NCI-H146 treated with DMSO at 0.1 percent for 48 hours (cell line): ENCODE data around the gene CDH16.

Experiments used
- DNase-seq: peaks from one replicate; lab custom pipeline; 2025; ENCODE audit not compliant: unreplicated experiment; lab: John Stamatoyannopoulos, UW

Gene CDH16

GRCh38 chr16:66911801-66912200 is 6.9 kb downstream of the CDH16 start:
- no peak for DNase-seq

DNA sequence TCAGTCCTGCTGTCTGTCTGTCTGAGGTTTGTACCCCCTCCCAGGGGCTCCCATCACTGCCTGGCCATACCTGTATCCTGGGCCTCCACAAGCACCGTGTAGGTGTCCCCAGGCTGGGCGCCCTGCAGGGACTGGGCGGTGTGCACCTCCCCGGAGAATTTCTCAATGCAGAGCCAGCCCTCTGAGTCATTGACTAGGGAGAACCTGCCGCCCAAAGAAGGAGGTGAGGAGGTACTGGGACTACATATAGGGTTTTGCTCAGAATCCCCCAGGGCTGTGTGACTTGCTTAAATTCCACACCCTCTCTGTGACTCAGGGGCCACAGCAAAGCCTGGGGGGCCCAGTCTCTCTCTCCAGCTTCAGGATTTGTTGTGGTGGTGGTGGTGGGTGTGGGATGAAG is 7.6 kb downstream of the CDH16 start:
- no peak for DNase-seq

DNA sequence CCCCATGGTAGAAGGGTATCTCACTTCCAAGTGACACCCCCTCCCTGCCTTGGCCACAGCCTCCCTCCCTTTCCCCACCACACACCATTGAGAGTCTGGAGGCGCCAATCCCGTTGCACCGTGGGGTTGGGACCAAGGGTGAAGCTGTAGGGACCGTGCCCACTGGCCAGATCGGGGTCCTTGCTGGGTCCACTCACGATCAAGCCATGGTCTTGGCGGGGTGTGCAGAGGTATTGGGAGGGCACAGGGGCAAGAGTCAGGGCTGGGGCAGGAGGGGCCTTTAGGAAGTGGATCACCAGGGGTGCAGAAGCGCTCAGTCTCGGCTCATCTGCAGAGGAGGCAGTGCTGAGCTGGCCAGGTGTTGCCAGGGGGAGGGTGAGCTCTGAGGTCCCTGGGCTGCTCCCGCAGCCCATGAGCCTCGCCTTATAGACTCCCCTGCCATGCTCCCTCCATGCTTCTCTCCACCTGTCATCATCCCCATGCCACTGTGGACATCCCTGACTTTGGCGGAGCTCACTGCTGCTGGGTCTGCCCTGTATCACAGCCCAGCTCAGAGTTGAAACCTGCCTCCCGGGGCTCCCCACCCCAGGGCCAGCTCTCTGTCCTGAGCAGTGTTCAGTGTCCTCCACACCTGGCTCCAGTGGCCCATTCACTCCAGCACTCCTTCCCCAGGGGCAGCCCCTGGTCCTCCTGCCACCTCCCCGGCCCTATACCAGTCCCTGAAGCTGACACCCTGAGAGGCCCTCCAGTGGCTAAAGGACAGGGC is 8.3 kb downstream of the CDH16 start:
- DNase-seq = no peak

GRCh38 chr16:66908762-66909559 is 9.7 kb downstream of the CDH16 start:
- DNase-seq = no peak

- no peak for DNase-seq
Measured at GRCh38 chr16:66908116-66908515, 10.6 kb downstream of the CDH16 start.

DNA sequence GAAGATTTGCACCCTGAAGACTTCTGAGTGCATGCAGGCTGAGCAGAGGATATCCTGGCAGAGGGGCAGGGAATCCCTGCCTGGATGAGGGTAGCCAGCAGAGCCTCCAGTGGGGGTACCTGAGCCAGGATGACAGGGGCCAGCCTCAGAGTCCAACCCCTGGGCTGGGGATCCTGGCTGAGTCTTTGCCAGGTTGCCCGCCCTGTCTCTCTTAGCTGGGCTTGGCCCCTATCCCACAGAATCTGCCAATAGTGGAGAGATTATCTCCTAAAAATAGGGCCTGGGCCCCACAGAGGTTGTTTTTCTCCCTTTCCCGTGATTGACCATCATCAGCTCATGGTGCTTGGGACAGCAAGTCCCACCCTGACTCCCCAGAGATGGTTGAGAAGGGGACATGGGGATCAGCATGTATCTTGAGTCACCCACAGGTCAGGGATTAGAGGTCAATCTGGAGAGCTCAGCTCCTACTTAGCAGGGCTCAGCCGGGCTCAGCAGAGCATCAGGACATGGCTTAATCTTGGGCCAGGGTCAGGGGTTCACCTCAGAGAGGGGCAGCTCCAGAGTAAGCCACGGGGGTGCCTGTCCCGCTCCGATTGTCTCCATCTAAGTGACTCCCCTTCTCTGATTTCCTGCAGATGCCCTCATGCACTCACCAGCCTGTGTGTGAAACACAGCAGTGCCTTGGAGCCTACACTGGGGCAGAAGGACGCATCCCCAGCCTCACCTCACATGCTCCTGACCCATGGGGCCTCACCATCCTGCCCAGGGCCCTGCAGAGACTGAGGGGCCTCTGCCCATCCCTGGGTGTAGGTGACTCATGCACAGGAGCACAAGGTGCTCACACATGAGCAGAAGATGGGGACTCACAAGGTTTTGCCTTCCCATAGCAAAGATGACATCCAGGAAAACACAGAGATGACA is 11.5 kb downstream of the CDH16 start:
- no peak for DNase-seq

DNA sequence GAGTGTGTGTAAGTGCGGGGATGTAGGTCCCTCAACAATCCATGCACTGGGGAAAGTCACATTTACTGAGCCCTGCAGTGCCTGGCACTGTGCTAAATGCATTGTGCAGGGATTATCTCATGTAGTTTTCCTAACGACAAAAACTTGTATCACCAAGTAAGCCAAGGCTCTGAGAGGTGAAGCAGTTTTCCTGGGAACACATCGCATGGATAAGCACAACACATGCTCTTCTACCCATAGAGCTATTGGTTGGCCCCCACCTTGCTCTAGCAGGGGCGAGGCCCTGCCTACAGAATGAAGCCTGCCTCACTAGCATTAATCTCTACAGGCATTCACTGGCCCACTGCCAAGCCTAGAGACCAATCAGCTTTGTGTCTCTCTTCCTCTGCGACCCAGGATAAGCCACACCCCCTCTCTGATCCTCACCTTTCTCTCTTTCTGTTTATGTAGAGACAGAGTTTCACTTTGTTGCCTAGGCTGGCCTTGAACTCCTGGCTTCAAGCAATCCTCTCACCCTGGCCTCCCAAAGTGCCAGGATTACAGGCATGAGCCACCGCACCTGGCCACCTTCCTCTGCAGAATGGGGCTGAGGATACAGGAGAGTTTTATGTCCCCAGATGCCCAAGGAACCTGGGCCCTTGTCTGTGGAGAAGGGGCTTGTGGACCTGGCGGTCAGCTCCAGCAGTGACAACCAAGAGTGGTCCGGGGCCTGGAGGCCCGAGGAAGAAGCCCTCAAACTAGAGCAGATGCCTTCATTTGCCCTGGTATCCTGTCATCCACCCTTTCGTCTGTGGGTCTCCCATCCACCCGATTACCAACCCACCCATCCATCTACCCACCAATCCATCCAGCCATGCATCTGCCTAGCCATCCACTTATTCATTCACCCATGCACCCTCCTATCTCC is 12.8 kb downstream of the CDH16 start:
- DNase-seq = no peak

GRCh38 chr16:66904846-66905632 is 13.6 kb downstream of the CDH16 start:
- no peak for DNase-seq

DNA sequence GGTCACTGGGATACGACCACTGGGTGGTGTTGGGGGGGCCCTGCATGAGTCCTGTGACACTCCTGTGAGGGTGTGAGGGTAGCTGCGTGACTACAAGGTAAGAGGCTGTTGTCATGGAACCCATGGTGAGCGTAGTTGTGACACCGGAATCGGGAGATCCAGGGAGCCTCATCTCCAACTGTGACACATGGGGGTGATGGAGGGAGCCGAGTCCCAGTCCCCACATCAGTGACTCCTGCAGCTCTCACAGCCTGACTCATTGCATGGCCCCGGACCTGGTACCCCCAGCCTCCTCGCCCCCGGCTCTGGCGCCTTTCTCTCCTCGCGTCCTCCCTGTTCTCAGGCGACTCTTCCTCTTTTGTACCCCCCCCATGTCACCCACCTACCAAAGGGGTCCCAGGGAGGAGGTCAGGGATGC is 14.2 kb downstream of the CDH16 start:
- DNase-seq = no peak

DNA sequence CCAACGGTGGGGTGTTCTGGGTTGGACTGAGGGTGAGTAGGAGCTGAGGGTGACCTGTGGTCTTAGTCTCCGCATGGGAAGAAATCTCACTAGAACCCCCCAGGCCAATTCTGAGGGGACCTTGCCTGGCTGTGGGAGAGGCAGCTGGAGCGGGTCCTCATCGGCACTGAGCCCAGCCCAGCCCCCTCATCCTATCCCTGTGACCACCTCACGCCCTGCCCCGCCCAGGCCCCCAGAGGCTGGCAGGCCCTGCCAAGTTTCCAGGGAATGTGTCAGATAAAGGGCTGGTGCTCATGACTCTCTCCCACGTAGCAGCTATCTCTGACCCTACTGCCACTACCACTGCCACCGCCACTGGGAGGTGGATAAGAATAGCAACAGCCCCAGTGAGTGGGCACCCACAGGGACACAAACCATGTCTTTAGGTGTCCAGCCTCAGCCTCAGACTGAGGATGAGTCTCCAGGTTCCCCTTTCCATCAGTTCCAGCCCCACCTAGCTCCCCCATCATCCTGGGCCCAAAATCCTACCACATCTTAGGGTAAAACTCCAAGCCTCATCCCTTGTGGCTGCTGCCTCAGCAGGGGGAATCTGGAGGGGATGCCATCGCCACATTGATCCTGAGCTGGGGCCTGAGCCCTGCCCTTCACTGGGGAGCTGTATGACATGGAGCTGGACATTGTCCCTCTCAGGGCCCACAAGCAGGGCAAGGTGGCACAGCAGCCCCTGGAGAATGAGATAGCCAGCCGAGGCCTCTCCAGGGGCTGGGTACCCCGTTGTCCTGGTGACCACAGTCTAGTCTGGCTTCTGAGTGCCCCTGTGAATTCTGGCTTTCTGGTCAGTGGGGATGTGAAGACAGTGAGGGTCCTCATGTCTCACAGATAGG is 14.9 kb downstream of the CDH16 start:
- DNase-seq = no peak

- DNase-seq = no peak
Measured at GRCh38 chr16:66902648-66903543, 15.8 kb downstream of the CDH16 start.

DNA sequence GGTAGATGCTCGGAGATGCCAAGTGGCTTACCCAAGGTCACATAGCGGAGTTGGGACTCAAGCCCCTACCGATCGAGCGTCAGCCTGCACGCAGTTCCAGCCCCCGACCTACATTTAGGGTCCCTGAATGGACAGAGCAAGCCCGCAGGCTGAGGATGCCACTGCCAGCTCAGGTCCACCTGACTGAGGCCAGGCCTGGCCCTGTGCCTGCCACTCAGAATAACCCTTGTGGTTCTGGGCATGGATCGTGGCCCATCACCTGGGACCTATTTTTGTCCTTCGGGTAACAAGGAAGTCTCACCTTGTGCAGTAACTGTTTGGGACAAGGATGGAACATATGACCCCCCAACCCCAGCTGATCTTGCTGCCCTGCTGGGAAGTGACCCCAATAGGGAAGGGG is 17.1 kb downstream of the CDH16 start:
- DNase-seq = no peak

- no peak for DNase-seq
Measured at GRCh38 chr16:66900721-66901441, 17.8 kb downstream of the CDH16 start.

DNA sequence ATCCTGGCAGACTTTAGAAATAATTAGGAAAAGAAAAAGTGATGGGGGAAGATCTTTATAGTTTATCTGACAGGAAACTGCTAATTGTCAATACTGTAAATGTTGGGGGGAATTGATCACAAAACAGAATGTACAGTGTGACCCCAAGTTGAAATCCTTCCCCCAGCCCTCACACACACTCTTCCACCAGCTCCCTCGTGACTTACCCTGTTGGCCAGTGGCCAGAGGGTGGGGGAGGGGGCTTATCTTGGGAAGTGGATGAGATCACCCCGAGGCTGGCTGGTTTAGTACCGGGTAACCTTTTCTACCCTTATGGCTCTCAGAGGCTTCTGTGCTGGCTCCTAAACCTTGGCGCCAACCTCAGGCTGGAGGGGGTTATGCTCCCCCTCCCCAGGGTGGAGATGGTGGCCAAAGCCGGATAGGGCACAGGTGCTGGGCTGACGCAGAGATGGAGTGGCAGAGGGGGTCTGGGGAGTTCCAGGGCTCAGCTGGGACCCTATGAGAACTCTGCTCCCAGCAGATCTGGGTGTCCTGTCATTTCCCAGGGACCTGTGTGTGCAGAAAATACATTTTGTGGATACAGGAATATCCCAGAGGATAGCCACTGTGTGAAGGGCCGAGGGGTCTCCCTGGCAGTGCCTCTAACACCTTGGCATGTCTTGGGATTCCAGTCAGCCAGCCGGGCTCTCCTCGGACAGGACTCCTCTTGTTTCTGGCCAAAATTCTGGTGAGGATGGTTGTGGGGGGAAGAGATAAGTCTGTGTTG is 18.6 kb downstream of the CDH16 start:
- no peak for DNase-seq

DNA sequence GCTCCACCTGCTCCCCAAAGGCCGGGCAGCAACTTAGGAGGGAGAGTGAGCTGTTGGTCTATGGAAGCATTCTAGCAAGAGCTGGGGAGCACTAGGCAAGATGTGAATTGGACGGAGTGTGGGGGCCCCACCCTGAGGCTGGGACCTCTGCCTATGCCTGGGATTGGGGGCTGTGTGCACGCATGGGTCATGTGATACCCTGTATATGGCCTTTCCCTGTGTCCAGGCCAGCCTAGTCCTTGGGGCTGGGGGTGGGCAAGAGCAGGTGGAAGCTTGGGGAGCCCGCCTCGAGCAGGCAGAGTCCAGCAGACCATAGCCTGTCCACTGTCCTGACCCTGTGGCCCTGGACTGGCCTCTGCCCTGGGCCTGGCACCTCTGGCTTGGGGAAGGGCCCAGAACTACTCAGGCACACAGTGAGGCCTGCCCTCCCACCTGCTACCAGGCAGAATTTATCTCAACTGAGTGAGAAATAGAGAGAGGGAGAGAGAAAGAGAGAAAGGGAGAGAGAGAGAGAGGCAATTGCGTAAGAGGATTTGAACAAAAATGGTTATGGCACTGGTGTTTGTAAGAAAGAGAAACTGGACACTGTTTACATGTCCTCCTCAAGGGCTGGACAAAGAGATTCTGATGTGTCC is 19.3 kb downstream of the CDH16 start:
- no peak for DNase-seq

DNA sequence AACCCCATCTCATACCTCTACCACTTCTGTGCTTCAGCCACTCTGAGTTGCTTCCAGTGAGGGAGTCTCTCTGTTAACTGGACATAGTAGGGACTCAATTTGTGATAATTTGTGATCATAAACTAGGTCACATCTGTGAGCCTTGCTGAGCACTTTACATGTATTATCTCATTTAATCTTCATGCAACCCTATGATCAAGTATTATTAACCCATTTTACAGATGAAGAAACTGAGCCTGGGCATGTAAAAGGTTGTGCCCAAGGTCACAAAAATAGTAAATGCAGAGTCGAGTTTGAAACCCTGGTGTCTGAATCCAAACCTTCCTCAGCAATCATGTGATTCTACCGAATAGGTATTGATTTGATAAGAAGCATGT is 19.8 kb downstream of the CDH16 start:
- no peak for DNase-seq
